Measurements from ENCODE around the gene PLEKHM1.
A peak's percentile ranks its signal among the peaks of the same experiment; 100 is the strongest.
"Not testable (repeated sequence)": the region's sequence is repeated elsewhere in the genome, so short reads cannot be mapped to it uniquely, and the experiment has no call there.

The PLEKHM1 gene

DNA sequence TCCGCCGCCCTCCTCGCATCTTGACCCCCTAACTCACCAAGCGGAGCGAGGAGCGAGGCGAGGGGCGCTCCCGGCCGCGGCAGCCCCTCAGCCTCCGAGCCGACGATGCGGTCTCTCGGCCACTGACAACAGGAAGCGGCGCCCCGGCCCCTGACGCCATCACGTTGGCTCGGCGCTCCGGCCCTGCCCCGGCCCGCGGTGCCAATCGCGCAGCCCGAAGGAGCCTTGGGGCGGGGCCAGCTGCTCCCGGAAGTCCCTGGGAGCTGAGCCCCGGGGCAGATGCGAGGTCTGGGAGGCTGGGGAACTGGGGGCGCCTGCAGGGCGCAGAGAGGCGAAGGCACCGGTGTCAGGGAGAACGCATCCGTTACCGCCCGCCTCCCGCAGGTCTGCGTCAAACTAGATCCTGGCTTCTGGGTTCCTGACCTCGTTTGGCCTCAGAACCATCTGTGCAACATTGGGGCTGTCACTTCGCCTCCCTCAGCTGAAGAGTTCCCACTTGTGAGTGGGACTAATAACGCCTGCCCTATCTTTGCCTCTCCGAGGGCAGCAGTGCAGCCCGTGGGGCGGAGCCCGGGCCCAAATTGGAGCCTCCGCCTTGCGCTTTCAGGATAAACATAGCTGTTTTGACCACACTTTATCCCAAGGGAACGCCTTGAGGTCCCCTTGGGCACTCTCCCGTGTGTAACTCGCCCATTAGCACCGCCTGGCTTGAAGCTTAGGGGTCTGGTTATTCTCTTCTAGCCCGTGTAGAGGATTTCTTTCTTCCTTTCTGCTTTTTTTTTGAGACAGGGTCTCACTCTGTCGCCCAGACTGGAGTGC, at the start of gene PLEKHM1:
Gene PLEKHM1, minus strand, starts transcription at position 107 of the 819 bp plus-strand sequence. CDS start 8,237 bp downstream, outside the sequence.
- H3K36me3 ChIP-seq (replicated peaks); H3K27me3 ChIP-seq (replicated peaks); in situ Hi-C loops (cut with HindIII; ENCODE audit: low pct_ligation_motif_present, low sequenced_read_pairs): not testable (repeated sequence)
- Histone ChIP-seq H3K4me3 (ENCODE audit: low read depth, low read length) (peak within 1 kb of the TSS; percentile 63), H3K27ac (peak within 1 kb of the TSS; percentile 71)
- peak; percentile 75 for DNase-seq

DNA sequence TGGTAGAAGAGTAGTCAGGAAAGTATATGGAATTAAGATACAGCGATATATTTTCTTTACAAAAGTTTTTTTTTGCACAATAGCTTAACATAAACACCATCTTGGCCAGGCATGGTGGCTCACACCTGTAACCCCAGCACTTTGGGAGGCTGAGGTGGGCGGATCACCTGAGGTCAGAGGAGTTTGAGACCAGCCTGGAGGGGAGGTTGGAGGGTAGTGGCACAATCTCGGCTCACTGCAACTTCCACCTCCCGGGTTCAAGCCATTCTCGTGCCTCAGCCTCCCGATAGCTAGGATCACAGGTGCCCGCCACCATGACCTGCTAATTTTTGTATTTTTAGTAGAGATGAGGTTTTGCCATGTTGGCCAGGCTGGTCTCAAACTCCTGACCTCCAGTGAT, 47.6 kb upstream of the PLEKHM1 start:
- DNase-seq; H3K27ac ChIP-seq; H3K27me3 ChIP-seq (replicated peaks); H3K4me3 ChIP-seq (ENCODE audit: low read depth, low read length); in situ Hi-C loops (cut with HindIII; ENCODE audit: low pct_ligation_motif_present, low sequenced_read_pairs); H3K36me3 ChIP-seq (replicated peaks): not testable (repeated sequence)

DNA sequence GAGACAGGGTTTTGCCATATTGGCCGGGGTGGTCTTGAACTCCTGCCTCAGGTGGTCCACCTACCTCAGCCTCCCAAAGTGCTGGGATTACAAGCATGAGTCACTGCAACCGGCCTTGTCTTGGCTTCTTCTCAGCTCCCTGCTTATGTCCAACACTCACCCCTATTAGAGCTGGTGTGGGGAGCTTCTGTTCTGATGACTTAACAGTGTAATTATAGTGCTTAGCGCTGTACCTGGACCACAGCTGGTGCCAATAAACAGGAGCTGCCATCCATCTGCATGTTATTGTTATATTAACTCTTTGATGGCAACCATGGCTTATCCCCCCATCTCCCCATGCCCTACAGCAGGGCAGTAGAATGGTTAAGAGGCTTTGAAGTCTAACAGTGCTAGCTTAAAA, 15.6 kb upstream of the PLEKHM1 start:
- H3K36me3 ChIP-seq (replicated peaks); in situ Hi-C loops (cut with HindIII; ENCODE audit: low pct_ligation_motif_present, low sequenced_read_pairs); DNase-seq; H3K27ac ChIP-seq; H3K4me3 ChIP-seq (ENCODE audit: low read depth, low read length); H3K27me3 ChIP-seq (replicated peaks): not testable (repeated sequence)

DNA sequence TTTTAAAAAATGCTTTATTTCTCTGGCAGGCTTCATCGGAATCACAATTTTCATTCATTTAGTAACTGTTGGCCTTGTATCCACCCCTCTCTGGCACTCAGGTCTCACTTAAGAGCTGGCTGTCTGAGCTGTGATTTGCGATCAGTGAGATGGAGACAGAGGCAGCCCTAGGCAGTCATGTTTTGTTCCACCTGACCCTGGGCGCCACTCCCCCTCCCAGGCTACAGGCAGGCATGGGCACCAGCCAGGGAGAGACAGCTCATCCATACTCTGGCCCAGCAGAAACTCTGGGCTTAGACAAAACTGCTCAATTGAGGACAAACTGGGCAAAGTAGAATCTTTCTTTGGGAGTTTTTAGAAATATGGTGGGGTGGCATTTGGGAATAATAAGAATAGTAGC, 14.7 kb upstream of the PLEKHM1 start:
- H3K4me3 ChIP-seq (ENCODE audit: low read depth, low read length); in situ Hi-C loops (cut with HindIII; ENCODE audit: low pct_ligation_motif_present, low sequenced_read_pairs); H3K36me3 ChIP-seq (replicated peaks); DNase-seq; H3K27me3 ChIP-seq (replicated peaks); H3K27ac ChIP-seq: not testable (repeated sequence)

DNA sequence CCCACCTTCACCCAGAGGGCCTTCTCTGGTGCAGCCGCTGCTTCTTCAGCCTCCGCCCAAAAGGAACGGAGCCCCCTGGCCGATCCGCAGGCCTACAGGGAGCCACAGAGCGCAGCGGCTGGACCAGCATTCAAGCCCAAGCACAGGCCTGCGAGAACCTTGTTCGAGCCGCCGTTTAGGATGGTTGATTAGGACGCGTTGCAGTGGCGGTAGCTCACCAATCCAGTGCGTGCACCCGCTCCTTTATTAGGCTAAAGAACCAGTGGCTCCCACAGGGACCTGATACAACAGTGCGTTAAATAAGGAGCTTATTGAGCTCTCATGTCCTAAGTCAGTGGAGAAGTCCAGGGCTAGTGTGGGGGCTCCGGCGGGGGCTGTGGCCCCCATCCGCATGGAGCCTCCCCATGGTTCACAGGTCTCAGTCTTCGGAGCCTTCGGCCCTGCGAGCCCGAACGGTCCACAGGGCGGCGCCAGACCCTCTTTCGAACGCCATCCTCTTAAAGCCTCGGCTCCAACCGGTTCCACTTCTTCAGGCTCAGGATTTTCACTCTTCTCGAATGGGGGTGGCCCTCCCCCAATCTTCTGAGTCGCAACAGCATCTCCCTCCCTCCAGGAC, 10.7 kb upstream of the PLEKHM1 start:
- TF ChIP-seq, protein P1, sequence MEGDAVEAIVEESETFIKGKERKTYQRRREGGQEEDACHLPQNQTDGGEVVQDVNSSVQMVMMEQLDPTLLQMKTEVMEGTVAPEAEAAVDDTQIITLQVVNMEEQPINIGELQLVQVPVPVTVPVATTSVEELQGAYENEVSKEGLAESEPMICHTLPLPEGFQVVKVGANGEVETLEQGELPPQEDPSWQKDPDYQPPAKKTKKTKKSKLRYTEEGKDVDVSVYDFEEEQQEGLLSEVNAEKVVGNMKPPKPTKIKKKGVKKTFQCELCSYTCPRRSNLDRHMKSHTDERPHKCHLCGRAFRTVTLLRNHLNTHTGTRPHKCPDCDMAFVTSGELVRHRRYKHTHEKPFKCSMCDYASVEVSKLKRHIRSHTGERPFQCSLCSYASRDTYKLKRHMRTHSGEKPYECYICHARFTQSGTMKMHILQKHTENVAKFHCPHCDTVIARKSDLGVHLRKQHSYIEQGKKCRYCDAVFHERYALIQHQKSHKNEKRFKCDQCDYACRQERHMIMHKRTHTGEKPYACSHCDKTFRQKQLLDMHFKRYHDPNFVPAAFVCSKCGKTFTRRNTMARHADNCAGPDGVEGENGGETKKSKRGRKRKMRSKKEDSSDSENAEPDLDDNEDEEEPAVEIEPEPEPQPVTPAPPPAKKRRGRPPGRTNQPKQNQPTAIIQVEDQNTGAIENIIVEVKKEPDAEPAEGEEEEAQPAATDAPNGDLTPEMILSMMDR (IDR thresholded peaks at IDR 0.05; ENCODE audit: low read depth, low read length, missing control alignments), result peak; percentile 46
- DNase-seq, result not testable (repeated sequence)

DNA sequence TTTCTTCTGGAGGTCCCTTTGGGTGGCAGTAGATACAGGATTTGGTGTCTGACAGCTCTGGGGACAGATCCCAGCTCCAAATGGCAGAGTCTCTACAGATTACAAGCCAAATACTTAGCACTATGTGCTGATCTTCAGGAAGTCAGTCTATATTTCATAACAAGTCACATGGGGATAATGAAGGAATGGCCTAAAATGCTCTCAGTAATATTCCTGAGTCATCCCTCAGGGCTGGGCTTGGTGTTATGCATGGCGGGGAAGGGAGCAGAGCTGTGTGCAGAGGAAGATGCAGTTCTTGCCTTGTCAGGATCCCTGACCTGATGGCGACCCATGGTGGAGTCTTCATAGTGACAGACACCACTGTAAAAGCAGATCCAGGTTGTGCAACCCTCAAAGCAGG, 10.0 kb upstream of the PLEKHM1 start:
- H3K27me3 ChIP-seq (replicated peaks); H3K36me3 ChIP-seq (replicated peaks); H3K4me3 ChIP-seq (ENCODE audit: low read depth, low read length); DNase-seq; in situ Hi-C loops (cut with HindIII; ENCODE audit: low pct_ligation_motif_present, low sequenced_read_pairs); H3K27ac ChIP-seq: not testable (repeated sequence)

More for the DNA sequence above, 10.7 kb upstream of the PLEKHM1 start:
- H3K27me3 ChIP-seq (replicated peaks); H3K4me3 ChIP-seq (ENCODE audit: low read depth, low read length); in situ Hi-C loops (cut with HindIII; ENCODE audit: low pct_ligation_motif_present, low sequenced_read_pairs); H3K36me3 ChIP-seq (replicated peaks); H3K27ac ChIP-seq: not testable (repeated sequence)

DNA sequence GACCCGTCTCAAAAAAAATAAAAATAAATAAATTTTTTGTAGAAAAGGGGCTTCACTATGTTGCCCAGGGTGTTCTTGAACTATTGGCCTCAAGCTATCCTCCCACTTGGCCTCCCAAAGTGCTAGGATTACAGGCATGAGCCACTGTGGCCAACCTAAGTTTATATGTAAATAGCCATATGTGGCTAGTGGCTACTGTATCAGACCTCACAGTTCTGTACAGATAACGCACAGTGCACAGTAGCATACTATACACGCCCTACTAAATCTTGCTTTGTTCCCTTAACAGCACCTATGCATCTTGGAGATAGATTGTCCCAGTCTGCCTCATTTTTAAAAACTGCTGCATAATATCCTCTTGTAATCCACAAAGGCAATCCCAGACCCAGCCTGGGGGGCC, 8.7 kb upstream of the PLEKHM1 start:
- in situ Hi-C loops (cut with HindIII; ENCODE audit: low pct_ligation_motif_present, low sequenced_read_pairs); H3K27ac ChIP-seq; H3K27me3 ChIP-seq (replicated peaks); H3K4me3 ChIP-seq (ENCODE audit: low read depth, low read length); H3K36me3 ChIP-seq (replicated peaks); DNase-seq: not testable (repeated sequence)

DNA sequence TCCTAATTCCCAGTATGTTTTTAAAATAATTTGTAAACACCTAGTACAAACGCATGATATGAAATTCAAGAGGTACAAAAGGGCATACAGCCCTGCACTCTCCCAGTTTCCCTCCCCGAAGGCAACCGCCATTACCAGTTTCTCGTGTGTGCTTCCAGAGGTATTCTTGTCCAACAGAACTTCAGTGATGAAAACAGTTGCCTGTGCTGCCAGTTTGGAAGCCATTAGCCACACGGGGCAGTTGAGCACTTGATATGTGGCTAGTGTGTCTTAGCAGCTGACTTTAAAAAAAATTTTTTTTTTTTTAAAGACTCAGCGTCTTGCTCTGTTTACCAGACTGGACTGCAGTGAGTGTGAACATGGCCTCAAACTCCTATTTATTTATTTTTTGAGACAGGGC, 7.9 kb upstream of the PLEKHM1 start:
- H3K27ac ChIP-seq; H3K4me3 ChIP-seq (ENCODE audit: low read depth, low read length); in situ Hi-C loops (cut with HindIII; ENCODE audit: low pct_ligation_motif_present, low sequenced_read_pairs); H3K36me3 ChIP-seq (replicated peaks); DNase-seq; H3K27me3 ChIP-seq (replicated peaks): not testable (repeated sequence)

DNA sequence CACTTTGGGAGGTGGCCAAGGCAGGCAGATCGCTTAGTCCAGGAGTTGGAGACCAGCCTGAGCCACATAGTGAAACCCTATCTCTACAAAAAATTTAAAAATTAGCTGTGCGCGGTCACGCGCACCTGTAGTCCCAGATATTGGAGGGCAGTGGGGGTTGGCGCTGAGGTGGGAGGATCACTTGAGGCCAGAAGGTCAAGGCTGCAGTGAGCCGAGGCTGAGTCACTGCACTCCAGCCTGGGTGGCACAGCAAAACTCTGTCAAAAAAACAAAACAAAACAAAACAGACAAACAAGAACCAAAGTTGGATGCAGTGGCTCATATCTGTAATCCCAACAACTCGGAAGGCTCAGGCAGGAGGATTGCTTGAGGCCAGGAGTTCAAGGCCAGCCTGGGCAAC, 6.9 kb upstream of the PLEKHM1 start:
- H3K4me3 ChIP-seq (ENCODE audit: low read depth, low read length); H3K27me3 ChIP-seq (replicated peaks); in situ Hi-C loops (cut with HindIII; ENCODE audit: low pct_ligation_motif_present, low sequenced_read_pairs); DNase-seq; H3K36me3 ChIP-seq (replicated peaks); H3K27ac ChIP-seq: not testable (repeated sequence)

DNA sequence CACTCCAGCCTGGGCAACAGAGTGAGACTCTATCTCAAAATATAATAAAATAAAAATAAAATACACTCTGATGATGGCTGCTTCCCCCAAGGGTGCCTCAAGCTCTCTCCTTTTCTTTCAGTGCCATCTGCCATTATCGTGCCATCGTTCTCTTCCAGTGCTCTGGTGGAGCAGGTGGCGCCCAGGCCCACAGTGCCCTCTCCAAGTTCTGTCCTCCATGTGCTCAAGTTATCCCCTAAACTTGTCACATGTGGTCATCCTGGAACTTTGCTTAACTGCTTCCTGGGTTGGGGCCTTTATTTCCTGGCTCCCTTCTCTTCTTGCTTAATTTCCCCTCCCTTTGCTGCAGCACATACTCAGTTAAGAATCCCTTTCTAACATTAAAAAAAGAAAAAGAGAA, 6.0 kb upstream of the PLEKHM1 start:
- H3K27me3 ChIP-seq (replicated peaks); H3K36me3 ChIP-seq (replicated peaks); H3K4me3 ChIP-seq (ENCODE audit: low read depth, low read length); H3K27ac ChIP-seq; in situ Hi-C loops (cut with HindIII; ENCODE audit: low pct_ligation_motif_present, low sequenced_read_pairs); DNase-seq: not testable (repeated sequence)

DNA sequence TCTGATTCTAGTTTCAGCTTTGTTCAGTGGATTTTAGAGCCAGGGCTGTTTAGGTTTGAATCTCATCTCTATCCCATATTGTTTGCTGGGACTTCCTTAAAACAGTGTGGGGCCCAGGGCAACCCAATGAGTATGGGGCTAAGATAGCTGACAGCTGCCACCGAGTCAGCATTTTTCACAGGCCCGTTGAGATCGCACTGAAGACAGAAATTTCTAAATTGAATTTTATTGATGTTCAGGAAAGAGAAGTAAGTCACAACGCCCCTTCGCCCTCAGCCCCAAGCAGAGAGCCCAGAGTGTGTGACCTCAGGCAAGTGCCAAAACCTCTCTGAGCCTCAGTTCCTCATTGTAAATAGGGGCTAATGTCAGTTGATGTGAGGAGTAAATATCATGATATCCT, 4.0 kb upstream of the PLEKHM1 start:
- in situ Hi-C loops (cut with HindIII; ENCODE audit: low pct_ligation_motif_present, low sequenced_read_pairs); H3K27me3 ChIP-seq (replicated peaks); H3K36me3 ChIP-seq (replicated peaks); H3K27ac ChIP-seq; DNase-seq; H3K4me3 ChIP-seq (ENCODE audit: low read depth, low read length): not testable (repeated sequence)

DNA sequence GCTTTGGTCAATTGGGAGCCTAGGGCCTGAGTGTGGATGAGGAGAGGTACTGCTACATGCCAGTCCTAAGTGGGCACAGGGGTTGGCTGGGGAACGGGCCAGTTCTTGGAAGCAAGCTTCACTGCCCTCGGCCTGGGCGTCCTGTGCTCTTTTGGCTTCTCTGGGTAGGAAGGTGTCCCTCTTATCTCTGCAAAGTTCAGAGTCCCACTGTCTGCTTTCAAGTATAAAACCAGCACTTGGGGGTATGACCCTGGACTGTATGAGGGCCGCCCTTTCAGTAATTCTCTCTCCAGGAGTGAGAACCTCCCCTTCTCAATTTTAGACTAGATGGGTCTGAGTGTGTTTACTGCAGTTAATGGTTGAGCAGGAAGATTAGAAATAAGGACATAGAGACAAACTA, 1.6 kb upstream of the PLEKHM1 start:
- H3K36me3 ChIP-seq (replicated peaks); H3K4me3 ChIP-seq (ENCODE audit: low read depth, low read length); DNase-seq; in situ Hi-C loops (cut with HindIII; ENCODE audit: low pct_ligation_motif_present, low sequenced_read_pairs); H3K27me3 ChIP-seq (replicated peaks); H3K27ac ChIP-seq: not testable (repeated sequence)

DNA sequence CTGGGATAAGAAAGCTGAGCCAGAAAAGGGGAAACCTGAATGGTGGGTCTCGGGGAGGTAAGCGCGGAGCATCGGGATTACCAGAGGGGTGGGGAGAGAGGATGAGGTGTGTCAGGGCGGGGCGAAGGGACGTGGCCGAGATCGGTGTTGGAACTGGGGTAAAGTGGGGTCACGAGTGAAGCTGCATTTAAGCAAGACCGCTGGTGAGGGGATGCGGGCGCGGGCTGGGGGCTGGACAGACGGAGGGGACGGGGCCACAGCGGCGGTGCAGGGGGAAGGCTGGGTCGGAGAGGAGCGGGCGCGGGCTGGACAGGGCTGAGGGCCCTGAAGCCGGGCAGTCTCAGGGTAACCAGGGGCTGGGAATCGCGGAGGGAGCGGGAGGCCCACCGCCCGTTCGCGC, 323 bp downstream of the PLEKHM1 start:
- DNase-seq; in situ Hi-C loops (cut with HindIII; ENCODE audit: low pct_ligation_motif_present, low sequenced_read_pairs); H3K27me3 ChIP-seq (replicated peaks); H3K36me3 ChIP-seq (replicated peaks): not testable (repeated sequence)
- H3K27ac ChIP-seq, result peak overlapping the region; percentile 71
- peak overlapping the region; percentile 63 for H3K4me3 ChIP-seq (ENCODE audit: low read depth, low read length)

DNA sequence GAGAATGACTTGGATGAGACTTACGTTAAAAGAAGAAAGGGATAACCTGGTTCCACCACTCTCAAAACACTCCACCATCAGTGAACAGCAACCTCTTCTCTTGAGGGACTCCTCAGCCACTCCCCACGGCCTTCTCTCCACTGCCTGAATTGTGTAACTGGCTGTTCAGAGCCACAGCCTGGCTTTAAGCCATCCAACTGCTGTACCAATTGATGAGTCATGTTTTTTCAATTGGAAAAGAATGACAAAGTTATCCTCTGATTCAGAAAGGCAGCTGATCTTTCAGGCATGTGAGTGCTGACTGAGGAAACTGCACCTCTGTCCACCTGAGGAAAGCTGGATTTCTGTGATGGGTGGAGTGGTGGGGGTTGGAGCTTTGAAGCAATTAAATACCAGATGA, 2.8 kb downstream of the PLEKHM1 start:
- H3K27me3 ChIP-seq (replicated peaks); H3K4me3 ChIP-seq (ENCODE audit: low read depth, low read length); H3K36me3 ChIP-seq (replicated peaks); in situ Hi-C loops (cut with HindIII; ENCODE audit: low pct_ligation_motif_present, low sequenced_read_pairs): not testable (repeated sequence)
- peak; percentile 89 for DNase-seq
- H3K27ac ChIP-seq, result peak overlapping the region; percentile 61

Data from brain microvascular endothelial cell (primary cell).